ENCODE measurements around the gene SECISBP2. TPM values are rescaled to one million over a fixed set of nuclear protein-coding genes. Genes with fewer than 3 reads are reported as not detected.
A peak's percentile ranks its signal among the peaks of the same experiment; 100 is the strongest.

The SECISBP2 gene
- total and polyA plus RNA-seq, 2 of the 13 experiments (the other 11 are each of a cell fraction or from before 2014, with no cell fraction given) = 32.4 to 38.0 TPM

GRCh38 chr9:89278997-89279739 lies 39.1 kb upstream of the SECISBP2 start:
- Histone ChIP-seq H3K4me2 (ENCODE audit: low read depth, low read length) (no peak overlapping the region), H3K27ac (ENCODE audit: extremely low read length, insufficient read depth, low read length) (no peak overlapping the region), H3K79me2 (ENCODE audit: insufficient read depth, low read length) (no peaks in the 10 kb centered on the region), H3K4me3 (replicated peaks in 1 of 3; ENCODE audit: insufficient read depth in 1 of 3, low read depth in 2 of 3, low read length in 3 of 3) (no peak overlapping the region), H3K36me3 (replicated peaks in 1 of 2; ENCODE audit: control insufficient read depth in 1 of 2, insufficient read depth in 2 of 2, low read length in 2 of 2) (no peaks in the 10 kb centered on the region), H3K27me3 (ENCODE audit: control insufficient read depth in 1 of 2, insufficient read depth in 2 of 2, low read length in 2 of 2) (no peaks in the 10 kb centered on the region), H2AFZ (ENCODE audit: low read length) (no peak overlapping the region), H3K9me3 (ENCODE audit: low read length) (peaks cover 14% of the 10 kb centered on the region), H4K20me1 (ENCODE audit: insufficient read depth, low read length) (no peaks in the 10 kb centered on the region), H3K9ac (ENCODE audit: insufficient read depth, low read depth, low read length) (no peak overlapping the region), H3K4me1 (ENCODE audit: insufficient read depth, low read length) (no peaks in the 10 kb centered on the region)
- CTCF ChIA-PET (ENCODE audit: low intra/inter-chr PET ratio, low total read pairs) = interaction anchor here (1.4 kb wide), 1 partner anchor 108 kb away, joined by 3 read pairs; no protein-coding TSS in a partner anchor
- in situ Hi-C loops (cut with HindIII; ENCODE audit: extremely low pct_ligation_motif_present, low pct_unique_long_range_greater_than_20kb) (no loop called here), intact Hi-C loops (cut with micrococcal nuclease; ENCODE audit: unreplicated experiment) (loop anchor here (1.0 kb wide), 1 partner anchor 108 kb away; no protein-coding TSS in a partner anchor)
- DNase-seq (ENCODE audit: low spot score) = peak; percentile 45
- 38% methylated on average over 5 of the region's 5 CpGs for WGBS (ENCODE audit: low lambda C conversion rate)
- peak; percentile 59 for ATAC-seq
- FAIRE-seq = no peak
- no TSS peak for BruUV-seq (replicated peaks)
- POLR2A ChIA-PET = no interaction called here
- TF ChIP-seq SMC3 (IDR thresholded peaks at IDR 0.05; ENCODE audit: low read length) (peak; percentile 51; the same call in 1 of the 2 replicates), KLF9 (CRISPR knock-in tag; IDR thresholded peaks at IDR 0.05; ENCODE audit: low read depth) (no peak), ELF1 (CRISPR knock-in tag; IDR thresholded peaks at IDR 0.05) (no peak), HNF4G (IDR thresholded peaks at IDR 0.05; ENCODE audit: borderline replicate concordance, low read depth, low read length) (peak; percentile 40; the same call in 1 of the 2 replicates), HNF4G (CRISPR knock-in tag; IDR thresholded peaks at IDR 0.05; ENCODE audit: borderline replicate concordance, low read depth) (no peak), ARID3A (IDR thresholded peaks at IDR 0.05; ENCODE audit: low read depth, low read length) (0 out of 2 replicates have a peak, but pooled peaks have one; percentile 38), RAD21 (CRISPR knock-in tag; IDR thresholded peaks at IDR 0.05) (0 out of 2 replicates have a peak, but pooled peaks have one; percentile 13), CTCF (CRISPR knock-in tag; IDR thresholded peaks at IDR 0.05) (peak; percentile 53), HNF4A (CRISPR knock-in tag; IDR thresholded peaks at IDR 0.05) (peak; percentile 41; the same call in 1 of the 2 replicates), ZNF432 (CRISPR knock-in tag; IDR thresholded peaks at IDR 0.05; ENCODE audit: borderline replicate concordance) (no peak), STAG1 (CRISPR knock-in tag; IDR thresholded peaks at IDR 0.05) (peak; percentile 63)
- TF ChIP-seq, protein P1, sequence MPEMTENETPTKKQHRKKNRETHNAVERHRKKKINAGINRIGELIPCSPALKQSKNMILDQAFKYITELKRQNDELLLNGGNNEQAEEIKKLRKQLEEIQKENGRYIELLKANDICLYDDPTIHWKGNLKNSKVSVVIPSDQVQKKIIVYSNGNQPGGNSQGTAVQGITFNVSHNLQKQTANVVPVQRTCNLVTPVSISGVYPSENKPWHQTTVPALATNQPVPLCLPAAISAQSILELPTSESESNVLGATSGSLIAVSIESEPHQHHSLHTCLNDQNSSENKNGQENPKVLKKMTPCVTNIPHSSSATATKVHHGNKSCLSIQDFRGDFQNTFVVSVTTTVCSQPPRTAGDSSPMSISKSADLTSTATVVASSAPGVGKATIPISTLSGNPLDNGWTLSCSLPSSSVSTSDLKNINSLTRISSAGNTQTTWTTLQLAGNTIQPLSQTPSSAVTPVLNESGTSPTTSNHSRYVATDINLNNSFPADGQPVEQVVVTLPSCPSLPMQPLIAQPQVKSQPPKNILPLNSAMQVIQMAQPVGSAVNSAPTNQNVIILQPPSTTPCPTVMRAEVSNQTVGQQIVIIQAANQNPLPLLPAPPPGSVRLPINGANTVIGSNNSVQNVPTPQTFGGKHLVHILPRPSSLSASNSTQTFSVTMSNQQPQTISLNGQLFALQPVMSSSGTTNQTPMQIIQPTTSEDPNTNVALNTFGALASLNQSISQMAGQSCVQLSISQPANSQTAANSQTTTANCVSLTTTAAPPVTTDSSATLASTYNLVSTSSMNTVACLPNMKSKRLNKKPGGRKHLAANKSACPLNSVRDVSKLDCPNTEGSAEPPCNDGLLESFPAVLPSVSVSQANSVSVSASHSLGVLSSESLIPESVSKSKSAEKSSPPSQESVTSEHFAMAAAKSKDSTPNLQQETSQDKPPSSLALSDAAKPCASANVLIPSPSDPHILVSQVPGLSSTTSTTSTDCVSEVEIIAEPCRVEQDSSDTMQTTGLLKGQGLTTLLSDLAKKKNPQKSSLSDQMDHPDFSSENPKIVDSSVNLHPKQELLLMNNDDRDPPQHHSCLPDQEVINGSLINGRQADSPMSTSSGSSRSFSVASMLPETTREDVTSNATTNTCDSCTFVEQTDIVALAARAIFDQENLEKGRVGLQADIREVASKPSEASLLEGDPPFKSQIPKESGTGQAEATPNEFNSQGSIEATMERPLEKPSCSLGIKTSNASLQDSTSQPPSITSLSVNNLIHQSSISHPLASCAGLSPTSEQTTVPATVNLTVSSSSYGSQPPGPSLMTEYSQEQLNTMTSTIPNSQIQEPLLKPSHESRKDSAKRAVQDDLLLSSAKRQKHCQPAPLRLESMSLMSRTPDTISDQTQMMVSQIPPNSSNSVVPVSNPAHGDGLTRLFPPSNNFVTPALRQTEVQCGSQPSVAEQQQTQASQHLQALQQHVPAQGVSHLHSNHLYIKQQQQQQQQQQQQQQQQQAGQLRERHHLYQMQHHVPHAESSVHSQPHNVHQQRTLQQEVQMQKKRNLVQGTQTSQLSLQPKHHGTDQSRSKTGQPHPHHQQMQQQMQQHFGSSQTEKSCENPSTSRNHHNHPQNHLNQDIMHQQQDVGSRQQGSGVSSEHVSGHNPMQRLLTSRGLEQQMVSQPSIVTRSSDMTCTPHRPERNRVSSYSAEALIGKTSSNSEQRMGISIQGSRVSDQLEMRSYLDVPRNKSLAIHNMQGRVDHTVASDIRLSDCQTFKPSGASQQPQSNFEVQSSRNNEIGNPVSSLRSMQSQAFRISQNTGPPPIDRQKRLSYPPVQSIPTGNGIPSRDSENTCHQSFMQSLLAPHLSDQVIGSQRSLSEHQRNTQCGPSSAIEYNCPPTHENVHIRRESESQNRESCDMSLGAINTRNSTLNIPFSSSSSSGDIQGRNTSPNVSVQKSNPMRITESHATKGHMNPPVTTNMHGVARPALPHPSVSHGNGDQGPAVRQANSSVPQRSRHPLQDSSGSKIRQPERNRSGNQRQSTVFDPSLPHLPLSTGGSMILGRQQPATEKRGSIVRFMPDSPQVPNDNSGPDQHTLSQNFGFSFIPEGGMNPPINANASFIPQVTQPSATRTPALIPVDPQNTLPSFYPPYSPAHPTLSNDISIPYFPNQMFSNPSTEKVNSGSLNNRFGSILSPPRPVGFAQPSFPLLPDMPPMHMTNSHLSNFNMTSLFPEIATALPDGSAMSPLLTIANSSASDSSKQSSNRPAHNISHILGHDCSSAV (CRISPR knock-in tag; IDR thresholded peaks at IDR 0.05; ENCODE audit: borderline replicate concordance) = no peak
